Keratinocyte (primary cell): ENCODE data around the gene CDK8.

ENCODE experiments used
- CTCF ChIP-seq, 3 experiments: IDR thresholded peaks in 1 of 3; conservative IDR thresholded peaks in 1 of 3; optimal IDR thresholded peaks in 1 of 3; 2 replicates in 2 of 3; 3 replicates in 1 of 3; pipeline versions ENCODE3 to v1.5.1; 2011; ENCODE audit warnings: low read length in 3 of 3, mild to moderate bottlenecking in 3 of 3, moderate library complexity in 2 of 3, control low read depth in 1 of 3, inconsistent platforms in 1 of 3; ENCODE audit not compliant: insufficient read depth in 2 of 3; ENCODE audit errors: extremely low read depth in 1 of 3
- EZH2 ChIP-seq: IDR thresholded peaks from one replicate; pipeline ENCODE4 v1.6.1; 2012; ENCODE audit warnings: inconsistent platforms, mild to moderate bottlenecking, low read length, moderate library complexity

DNA sequence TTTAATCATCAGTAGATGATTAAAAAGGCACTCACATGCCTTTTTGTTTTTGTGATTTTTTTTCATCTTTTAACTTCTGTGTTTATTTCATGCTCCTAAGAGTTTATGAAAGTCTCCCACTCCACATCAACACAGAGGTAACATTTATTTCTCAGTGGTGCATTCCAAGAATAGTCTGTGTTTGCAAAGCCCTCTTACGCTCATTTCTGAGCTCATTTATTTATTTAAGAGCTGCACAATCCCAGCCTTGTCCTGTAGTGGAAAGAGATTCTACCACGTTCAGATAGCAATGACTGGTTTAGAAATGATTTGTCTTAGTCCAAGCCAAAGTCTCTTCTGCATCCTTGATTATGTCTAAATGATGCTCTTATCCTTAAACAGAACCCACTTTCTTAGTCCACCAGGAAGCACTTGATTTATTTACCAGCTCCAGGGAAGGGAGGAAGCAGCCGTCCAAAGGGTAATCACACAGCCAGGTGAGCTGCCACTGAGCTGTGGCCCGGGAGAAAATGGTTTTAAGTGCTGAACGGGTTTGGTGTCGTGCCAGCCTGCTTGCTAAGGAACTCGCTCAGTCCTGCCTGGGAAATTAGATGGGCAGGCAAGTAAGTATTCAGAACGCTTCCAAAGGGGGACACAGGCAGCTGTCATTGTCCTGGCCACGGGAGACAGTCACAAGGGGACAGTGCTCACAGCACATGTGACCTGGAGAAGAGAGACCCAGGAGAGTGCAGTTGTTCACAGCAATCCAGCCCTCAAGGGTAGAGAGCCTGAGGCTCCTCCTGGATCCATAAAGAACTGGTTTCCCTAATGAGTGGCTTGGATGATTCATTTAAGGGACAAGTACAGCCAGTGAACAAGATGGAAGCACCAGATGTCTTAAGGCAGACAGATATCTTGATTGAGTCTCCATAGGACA is 171.8 kb downstream of the CDK8 start:
- TF ChIP-seq EZH2 (no peak), CTCF (optimal IDR thresholded peaks at IDR 0.05 in 1 of 3, IDR thresholded peaks at IDR 0.05 in 1 of 3, conservative IDR thresholded peaks at IDR 0.05 in 1 of 3; ENCODE audit: extremely low read depth in 1 of 3, insufficient read depth in 2 of 3, low read length in 3 of 3) (no peak)
